ENCODE measurements around the gene FAM98C. TPM values are rescaled to one million over a fixed set of nuclear protein-coding genes. Genes with fewer than 3 reads are reported as not detected.
A peak's percentile ranks its signal among the peaks of the same experiment; 100 is the strongest.

The FAM98C gene
- total RNA-seq, 1 experiment from 2014 or later: 10.2 TPM

DNA sequence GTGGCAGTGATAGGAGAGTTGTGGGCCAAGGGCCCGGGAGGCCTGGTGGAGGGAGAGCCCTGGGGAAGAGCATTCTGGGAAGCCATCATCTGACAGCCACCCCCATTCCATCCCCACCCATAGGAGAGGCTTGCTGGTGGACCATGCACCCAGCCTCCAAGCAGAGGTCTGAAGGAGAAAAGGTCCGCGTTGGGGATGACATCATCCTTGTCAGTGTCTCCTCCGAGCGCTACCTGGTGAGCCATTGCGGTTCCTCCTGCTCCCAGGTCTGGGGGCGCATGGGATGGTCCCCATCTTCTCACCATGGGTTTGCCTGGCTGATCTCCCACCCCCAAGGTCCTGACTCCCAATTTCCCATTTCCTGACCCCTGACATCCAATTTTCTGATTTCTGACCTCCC, 41.1 kb downstream of the FAM98C start:
- Mint-ChIP-seq H3K27me3 (ENCODE audit: low read depth) (no peaks in the 10 kb centered on the region), H3K4me3 (no peak overlapping the region), H3K27ac (no peak overlapping the region), H3K36me3 (peaks cover 33% of the 10 kb centered on the region), H3K4me1 (peaks cover 13% of the 10 kb centered on the region), H3K9me3 (no peaks in the 10 kb centered on the region)
- ChIA-PET POLR2A (no interaction called here), CTCF (no interaction called here)
- DNase-seq (ENCODE audit: low spot score) (no peak), ATAC-seq (no peak)
- TF ChIP-seq TP53 (CRISPR knock-in tag; IDR thresholded peaks at IDR 0.05) (no peak), CBFB (CRISPR knock-in tag; IDR thresholded peaks at IDR 0.05; ENCODE audit: low read depth) (no peak), NFYB (CRISPR knock-in tag; conservative IDR thresholded peaks at IDR 0.05; ENCODE audit: low read depth) (no peak), MYBL2 (CRISPR knock-in tag; IDR thresholded peaks at IDR 0.05) (no peak), NR2C2 (CRISPR knock-in tag; IDR thresholded peaks at IDR 0.05) (no peak), NFE2L1 (CRISPR knock-in tag; IDR thresholded peaks at IDR 0.05) (no peak), ZNF138 (CRISPR knock-in tag; conservative IDR thresholded peaks at IDR 0.05) (no peak), ZNF396 (CRISPR knock-in tag; IDR thresholded peaks at IDR 0.05; ENCODE audit: borderline replicate concordance) (no peak), HMGA2 (CRISPR knock-in tag; IDR thresholded peaks at IDR 0.05) (no peak), PRRX2 (CRISPR knock-in tag; IDR thresholded peaks at IDR 0.05) (no peak)
- TF ChIP-seq, protein P1, sequence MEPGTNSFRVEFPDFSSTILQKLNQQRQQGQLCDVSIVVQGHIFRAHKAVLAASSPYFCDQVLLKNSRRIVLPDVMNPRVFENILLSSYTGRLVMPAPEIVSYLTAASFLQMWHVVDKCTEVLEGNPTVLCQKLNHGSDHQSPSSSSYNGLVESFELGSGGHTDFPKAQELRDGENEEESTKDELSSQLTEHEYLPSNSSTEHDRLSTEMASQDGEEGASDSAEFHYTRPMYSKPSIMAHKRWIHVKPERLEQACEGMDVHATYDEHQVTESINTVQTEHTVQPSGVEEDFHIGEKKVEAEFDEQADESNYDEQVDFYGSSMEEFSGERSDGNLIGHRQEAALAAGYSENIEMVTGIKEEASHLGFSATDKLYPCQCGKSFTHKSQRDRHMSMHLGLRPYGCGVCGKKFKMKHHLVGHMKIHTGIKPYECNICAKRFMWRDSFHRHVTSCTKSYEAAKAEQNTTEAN (CRISPR knock-in tag; IDR thresholded peaks at IDR 0.05): no peak
- TF ChIP-seq, protein P2, sequence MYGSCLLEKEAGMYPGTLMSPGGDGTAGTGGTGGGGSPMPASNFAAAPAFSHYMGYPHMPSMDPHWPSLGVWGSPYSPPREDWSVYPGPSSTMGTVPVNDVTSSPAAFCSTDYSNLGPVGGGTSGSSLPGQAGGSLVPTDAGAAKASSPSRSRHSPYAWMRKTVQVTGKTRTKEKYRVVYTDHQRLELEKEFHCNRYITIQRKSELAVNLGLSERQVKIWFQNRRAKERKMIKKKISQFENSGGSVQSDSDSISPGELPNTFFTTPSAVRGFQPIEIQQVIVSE (CRISPR knock-in tag; IDR thresholded peaks at IDR 0.05; ENCODE audit: borderline replicate concordance): no peak
- TF ChIP-seq, protein P3, sequence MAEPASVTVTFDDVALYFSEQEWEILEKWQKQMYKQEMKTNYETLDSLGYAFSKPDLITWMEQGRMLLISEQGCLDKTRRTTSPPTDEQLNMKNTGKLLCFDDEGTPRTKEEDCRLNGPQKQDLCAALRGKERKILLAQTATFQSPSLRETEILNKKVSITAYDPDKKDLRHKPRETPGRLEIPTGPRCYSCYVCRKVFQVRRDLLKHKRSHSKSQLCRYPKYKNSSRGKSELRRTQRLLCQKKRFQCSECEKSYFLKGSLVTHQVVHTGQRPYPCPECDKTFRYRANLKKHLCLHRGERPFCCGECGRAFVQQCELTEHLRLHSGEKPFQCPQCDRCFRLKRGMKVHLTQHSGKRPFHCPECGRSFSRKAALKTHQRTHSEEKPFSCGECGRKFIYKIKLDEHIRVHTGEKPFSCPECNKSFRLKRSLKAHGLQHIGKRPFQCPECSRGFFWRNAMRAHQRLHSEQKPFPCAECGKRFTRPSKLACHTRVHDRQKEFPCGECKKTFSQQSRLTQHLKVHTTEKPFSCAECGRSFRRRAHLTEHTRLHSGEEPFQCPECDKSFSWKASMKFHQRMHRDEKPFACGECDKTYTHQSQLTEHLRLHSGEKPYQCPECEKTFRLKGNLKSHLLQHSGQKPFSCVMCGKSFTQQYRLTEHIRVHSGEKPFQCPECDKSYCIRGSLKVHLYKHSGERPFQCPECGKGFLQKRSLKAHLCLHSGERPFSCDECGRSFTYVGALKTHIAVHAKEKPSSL (CRISPR knock-in tag; conservative IDR thresholded peaks at IDR 0.05): no peak

DNA sequence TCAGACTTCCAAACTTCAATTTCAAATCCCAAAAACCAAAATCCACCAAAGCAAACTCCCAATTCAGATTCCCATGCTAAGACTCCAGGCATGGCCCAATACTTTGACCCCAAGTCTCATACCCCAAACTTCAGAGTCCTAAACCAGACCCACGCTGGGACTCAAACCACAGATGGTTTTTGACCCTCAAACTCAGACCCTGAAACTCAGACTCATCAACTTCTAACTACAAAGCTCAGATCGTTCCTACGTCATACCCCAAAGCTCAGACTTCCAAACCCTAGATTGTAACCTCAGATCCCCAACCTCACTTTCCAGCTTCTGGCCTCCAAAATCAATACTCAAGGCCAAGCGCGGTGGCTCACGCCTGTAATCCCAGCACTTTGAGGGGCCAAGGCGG, 42.5 kb downstream of the FAM98C start:
- ChIA-PET CTCF (interaction anchor here (2.2 kb wide), 1 partner anchor 43 kb away, joined by 13 read pairs; the partner anchor contains the start of gene FAM98C), POLR2A (no interaction called here)
- peaks cover 5% of the 10 kb centered on the region for H3K9me3 Mint-ChIP-seq
- H3K4me1 Mint-ChIP-seq: peaks cover 13% of the 10 kb centered on the region
- ATAC-seq (no peak), DNase-seq (ENCODE audit: low spot score) (no peak)
- H3K36me3 Mint-ChIP-seq: peaks cover 46% of the 10 kb centered on the region
- no peaks in the 10 kb centered on the region for H3K27me3 Mint-ChIP-seq (ENCODE audit: low read depth)
- H3K4me3 Mint-ChIP-seq: no peak overlapping the region
- peak overlapping the region; percentile 8; the same call in 1 of the 2 replicates for H3K27ac Mint-ChIP-seq
- TF ChIP-seq SMAD4 (CRISPR knock-in tag; IDR thresholded peaks at IDR 0.05) (no peak), NR3C1 (CRISPR knock-in tag; conservative IDR thresholded peaks at IDR 0.05; ENCODE audit: low read depth) (no peak), ZNF263 (CRISPR knock-in tag; IDR thresholded peaks at IDR 0.05; ENCODE audit: low read depth) (no peak), GABPB1 (CRISPR knock-in tag; IDR thresholded peaks at IDR 0.05) (no peak), EMX1 (CRISPR knock-in tag; IDR thresholded peaks at IDR 0.05) (no peak), MYBL2 (CRISPR knock-in tag; IDR thresholded peaks at IDR 0.05) (no peak), ZNF138 (CRISPR knock-in tag; conservative IDR thresholded peaks at IDR 0.05) (no peak)
- TF ChIP-seq, protein P4, sequence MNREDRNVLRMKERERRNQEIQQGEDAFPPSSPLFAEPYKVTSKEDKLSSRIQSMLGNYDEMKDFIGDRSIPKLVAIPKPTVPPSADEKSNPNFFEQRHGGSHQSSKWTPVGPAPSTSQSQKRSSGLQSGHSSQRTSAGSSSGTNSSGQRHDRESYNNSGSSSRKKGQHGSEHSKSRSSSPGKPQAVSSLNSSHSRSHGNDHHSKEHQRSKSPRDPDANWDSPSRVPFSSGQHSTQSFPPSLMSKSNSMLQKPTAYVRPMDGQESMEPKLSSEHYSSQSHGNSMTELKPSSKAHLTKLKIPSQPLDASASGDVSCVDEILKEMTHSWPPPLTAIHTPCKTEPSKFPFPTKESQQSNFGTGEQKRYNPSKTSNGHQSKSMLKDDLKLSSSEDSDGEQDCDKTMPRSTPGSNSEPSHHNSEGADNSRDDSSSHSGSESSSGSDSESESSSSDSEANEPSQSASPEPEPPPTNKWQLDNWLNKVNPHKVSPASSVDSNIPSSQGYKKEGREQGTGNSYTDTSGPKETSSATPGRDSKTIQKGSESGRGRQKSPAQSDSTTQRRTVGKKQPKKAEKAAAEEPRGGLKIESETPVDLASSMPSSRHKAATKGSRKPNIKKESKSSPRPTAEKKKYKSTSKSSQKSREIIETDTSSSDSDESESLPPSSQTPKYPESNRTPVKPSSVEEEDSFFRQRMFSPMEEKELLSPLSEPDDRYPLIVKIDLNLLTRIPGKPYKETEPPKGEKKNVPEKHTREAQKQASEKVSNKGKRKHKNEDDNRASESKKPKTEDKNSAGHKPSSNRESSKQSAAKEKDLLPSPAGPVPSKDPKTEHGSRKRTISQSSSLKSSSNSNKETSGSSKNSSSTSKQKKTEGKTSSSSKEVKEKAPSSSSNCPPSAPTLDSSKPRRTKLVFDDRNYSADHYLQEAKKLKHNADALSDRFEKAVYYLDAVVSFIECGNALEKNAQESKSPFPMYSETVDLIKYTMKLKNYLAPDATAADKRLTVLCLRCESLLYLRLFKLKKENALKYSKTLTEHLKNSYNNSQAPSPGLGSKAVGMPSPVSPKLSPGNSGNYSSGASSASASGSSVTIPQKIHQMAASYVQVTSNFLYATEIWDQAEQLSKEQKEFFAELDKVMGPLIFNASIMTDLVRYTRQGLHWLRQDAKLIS (CRISPR knock-in tag; IDR thresholded peaks at IDR 0.05; ENCODE audit: borderline replicate concordance): no peak
- TF ChIP-seq, protein P5, sequence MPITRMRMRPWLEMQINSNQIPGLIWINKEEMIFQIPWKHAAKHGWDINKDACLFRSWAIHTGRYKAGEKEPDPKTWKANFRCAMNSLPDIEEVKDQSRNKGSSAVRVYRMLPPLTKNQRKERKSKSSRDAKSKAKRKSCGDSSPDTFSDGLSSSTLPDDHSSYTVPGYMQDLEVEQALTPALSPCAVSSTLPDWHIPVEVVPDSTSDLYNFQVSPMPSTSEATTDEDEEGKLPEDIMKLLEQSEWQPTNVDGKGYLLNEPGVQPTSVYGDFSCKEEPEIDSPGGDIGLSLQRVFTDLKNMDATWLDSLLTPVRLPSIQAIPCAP (CRISPR knock-in tag; IDR thresholded peaks at IDR 0.05): no peak
- TF ChIP-seq, protein P6, sequence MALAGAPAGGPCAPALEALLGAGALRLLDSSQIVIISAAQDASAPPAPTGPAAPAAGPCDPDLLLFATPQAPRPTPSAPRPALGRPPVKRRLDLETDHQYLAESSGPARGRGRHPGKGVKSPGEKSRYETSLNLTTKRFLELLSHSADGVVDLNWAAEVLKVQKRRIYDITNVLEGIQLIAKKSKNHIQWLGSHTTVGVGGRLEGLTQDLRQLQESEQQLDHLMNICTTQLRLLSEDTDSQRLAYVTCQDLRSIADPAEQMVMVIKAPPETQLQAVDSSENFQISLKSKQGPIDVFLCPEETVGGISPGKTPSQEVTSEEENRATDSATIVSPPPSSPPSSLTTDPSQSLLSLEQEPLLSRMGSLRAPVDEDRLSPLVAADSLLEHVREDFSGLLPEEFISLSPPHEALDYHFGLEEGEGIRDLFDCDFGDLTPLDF (CRISPR knock-in tag; IDR thresholded peaks at IDR 0.05): no peak
- TF ChIP-seq, protein P7, sequence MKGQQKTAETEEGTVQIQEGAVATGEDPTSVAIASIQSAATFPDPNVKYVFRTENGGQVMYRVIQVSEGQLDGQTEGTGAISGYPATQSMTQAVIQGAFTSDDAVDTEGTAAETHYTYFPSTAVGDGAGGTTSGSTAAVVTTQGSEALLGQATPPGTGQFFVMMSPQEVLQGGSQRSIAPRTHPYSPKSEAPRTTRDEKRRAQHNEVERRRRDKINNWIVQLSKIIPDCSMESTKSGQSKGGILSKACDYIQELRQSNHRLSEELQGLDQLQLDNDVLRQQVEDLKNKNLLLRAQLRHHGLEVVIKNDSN (CRISPR knock-in tag; IDR thresholded peaks at IDR 0.05): no peak
- TF ChIP-seq, protein P8, sequence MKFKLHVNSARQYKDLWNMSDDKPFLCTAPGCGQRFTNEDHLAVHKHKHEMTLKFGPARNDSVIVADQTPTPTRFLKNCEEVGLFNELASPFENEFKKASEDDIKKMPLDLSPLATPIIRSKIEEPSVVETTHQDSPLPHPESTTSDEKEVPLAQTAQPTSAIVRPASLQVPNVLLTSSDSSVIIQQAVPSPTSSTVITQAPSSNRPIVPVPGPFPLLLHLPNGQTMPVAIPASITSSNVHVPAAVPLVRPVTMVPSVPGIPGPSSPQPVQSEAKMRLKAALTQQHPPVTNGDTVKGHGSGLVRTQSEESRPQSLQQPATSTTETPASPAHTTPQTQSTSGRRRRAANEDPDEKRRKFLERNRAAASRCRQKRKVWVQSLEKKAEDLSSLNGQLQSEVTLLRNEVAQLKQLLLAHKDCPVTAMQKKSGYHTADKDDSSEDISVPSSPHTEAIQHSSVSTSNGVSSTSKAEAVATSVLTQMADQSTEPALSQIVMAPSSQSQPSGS (CRISPR knock-in tag; IDR thresholded peaks at IDR 0.05; ENCODE audit: borderline replicate concordance, low read depth): no peak

Data from WTC11 (cell line).